ENCODE results near the gene CILP2. TPM values are rescaled to one million over a fixed set of nuclear protein-coding genes. Genes with fewer than 3 reads are reported as not detected.

CILP2 gene
- polyA plus RNA-seq, 1 of the 3 experiments (the other 2 are of a cell fraction) = 1.9 TPM

- 96% methylated on average over 19 of the region's 30 CpGs for WGBS (ENCODE audit: low lambda C conversion rate)
- H3K9me2 ChIP-seq = no peaks in the 10 kb centered on the region
- DNase-seq = no peak
- CTCF ChIA-PET = interaction anchor here (1.4 kb wide), 1 partner anchor 132 kb away, joined by 7 read pairs; no protein-coding TSS in a partner anchor
- H3K36me3 ChIP-seq (replicated peaks in 1 of 2; ENCODE audit: control insufficient read depth in 1 of 2, insufficient read depth in 2 of 2, low read length in 1 of 2) = peaks cover 4 to 58% of the 10 kb centered on the region in 2 experiments
- H4K20me1 ChIP-seq (ENCODE audit: insufficient read depth) = no peaks in the 10 kb centered on the region
- H3K4me1 ChIP-seq (ENCODE audit: control insufficient read depth in 1 of 2, insufficient read depth in 2 of 2, low read depth in 1 of 2, low read length in 1 of 2) = no peaks in the 10 kb centered on the region
- H3K4me2 ChIP-seq = no peak overlapping the region
- no peaks in the 10 kb centered on the region for H3K27me3 ChIP-seq (ENCODE audit: insufficient read depth)
- H3K4me3 ChIP-seq (ENCODE audit: low read depth in 2 of 2, low read length in 1 of 2) = no peak overlapping the region
- no peak overlapping the region for H3K27ac ChIP-seq (ENCODE audit: low read depth in 2 of 2, low read length in 1 of 2)
- H3K9me3 ChIP-seq = no peaks in the 10 kb centered on the region
- H3K79me2 ChIP-seq (ENCODE audit: insufficient read depth) = peaks cover 30% of the 10 kb centered on the region
- TF ChIP-seq, protein P1, sequence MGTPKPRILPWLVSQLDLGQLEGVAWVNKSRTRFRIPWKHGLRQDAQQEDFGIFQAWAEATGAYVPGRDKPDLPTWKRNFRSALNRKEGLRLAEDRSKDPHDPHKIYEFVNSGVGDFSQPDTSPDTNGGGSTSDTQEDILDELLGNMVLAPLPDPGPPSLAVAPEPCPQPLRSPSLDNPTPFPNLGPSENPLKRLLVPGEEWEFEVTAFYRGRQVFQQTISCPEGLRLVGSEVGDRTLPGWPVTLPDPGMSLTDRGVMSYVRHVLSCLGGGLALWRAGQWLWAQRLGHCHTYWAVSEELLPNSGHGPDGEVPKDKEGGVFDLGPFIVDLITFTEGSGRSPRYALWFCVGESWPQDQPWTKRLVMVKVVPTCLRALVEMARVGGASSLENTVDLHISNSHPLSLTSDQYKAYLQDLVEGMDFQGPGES (IDR thresholded peaks at IDR 0.05; ENCODE audit: low read depth, low read length) = no peak
- TF ChIP-seq FOXJ3 (CRISPR knock-in tag; IDR thresholded peaks at IDR 0.05) (no peak), ELF1 (IDR thresholded peaks at IDR 0.05) (no peak), RFX5 (IDR thresholded peaks at IDR 0.05; ENCODE audit: low read length) (no peak), USF1 (IDR thresholded peaks at IDR 0.05; ENCODE audit: borderline replicate concordance, low read depth) (no peak), RXRA (IDR thresholded peaks at IDR 0.05; ENCODE audit: borderline replicate concordance, low read depth) (no peak), EZH2phosphoT487 (IDR thresholded peaks at IDR 0.05; ENCODE audit: borderline replicate concordance, low read depth) (no peak), FOSL2 (IDR thresholded peaks at IDR 0.05; ENCODE audit: borderline replicate concordance, low read depth) (no peak), RAD21 (IDR thresholded peaks at IDR 0.05; ENCODE audit: low read length) (no peak), MEF2A (IDR thresholded peaks at IDR 0.05; ENCODE audit: borderline replicate concordance, low read depth) (no peak), CTCF (IDR thresholded peaks at IDR 0.05) (no peak), FOXM1 (IDR thresholded peaks at IDR 0.05; ENCODE audit: low read depth) (no peak), JUND (IDR thresholded peaks at IDR 0.05) (no peak), NRF1 (IDR thresholded peaks at IDR 0.05; ENCODE audit: low read depth, low read length) (no peak), POLR2AphosphoS5 (IDR thresholded peaks at IDR 0.05; ENCODE audit: low read depth, low read length) (no peak), TCF12 (IDR thresholded peaks at IDR 0.05) (no peak), PBX3 (IDR thresholded peaks at IDR 0.05) (no peak), CHD2 (IDR thresholded peaks at IDR 0.05; ENCODE audit: low read length, partially characterized antibody) (no peak), TAF1 (IDR thresholded peaks at IDR 0.05; ENCODE audit: borderline replicate concordance, low read depth, low read length) (no peak)
- TF ChIP-seq, protein P2, sequence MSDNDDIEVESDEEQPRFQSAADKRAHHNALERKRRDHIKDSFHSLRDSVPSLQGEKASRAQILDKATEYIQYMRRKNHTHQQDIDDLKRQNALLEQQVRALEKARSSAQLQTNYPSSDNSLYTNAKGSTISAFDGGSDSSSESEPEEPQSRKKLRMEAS (IDR thresholded peaks at IDR 0.05; ENCODE audit: low read depth) = no peak
- no peak overlapping the region for H3K9ac ChIP-seq
- no peaks in the 10 kb centered on the region for H3F3A ChIP-seq (replicated peaks; ENCODE audit: insufficient read depth)
- POLR2A ChIA-PET = interaction anchor here (0.6 kb wide), 1 partner anchor 32 kb away, joined by 5 read pairs; no protein-coding TSS in a partner anchor
- no peak overlapping the region for H2AFZ ChIP-seq (ENCODE audit: low read depth)
These were observed 42.2 kb upstream of the CILP2 start for GRCh38 chr19:19495614-19496603.
